HG03060 (cell line): ENCODE measurements around the gene CAMTA1.
"Not testable (repeated sequence)": the region's sequence is repeated elsewhere in the genome, so short reads cannot be mapped to it uniquely, and the experiment has no call there.

Experiments
- ATAC-seq: cut with Tn5 transposase; IDR thresholded peaks from one replicate; pipeline ENCODE4 v1.9.1; 2021; ENCODE audit warnings: low read depth, moderate number of reproducible peaks; ENCODE audit not compliant: unreplicated experiment

The CAMTA1 gene

DNA sequence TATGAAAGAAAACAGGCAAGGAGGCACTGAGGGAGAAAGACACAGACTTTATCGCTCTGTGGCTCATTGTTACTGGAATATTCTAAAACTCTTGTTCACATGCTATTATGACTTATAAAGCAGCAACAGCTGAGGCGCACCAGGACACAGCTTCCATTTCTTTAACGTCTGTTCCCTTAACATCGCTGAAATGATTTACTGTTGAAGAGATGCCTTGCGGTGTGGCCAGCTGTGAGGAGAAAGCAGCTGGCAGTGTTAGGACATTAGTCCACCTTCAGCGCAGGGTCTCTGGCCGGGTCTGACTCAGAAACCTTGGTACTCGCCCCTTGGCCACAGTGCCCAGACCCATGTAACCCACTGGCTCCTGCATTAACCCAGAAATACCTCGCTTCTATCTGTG, 995.7 kb downstream of the CAMTA1 start:
- no peak for ATAC-seq

DNA sequence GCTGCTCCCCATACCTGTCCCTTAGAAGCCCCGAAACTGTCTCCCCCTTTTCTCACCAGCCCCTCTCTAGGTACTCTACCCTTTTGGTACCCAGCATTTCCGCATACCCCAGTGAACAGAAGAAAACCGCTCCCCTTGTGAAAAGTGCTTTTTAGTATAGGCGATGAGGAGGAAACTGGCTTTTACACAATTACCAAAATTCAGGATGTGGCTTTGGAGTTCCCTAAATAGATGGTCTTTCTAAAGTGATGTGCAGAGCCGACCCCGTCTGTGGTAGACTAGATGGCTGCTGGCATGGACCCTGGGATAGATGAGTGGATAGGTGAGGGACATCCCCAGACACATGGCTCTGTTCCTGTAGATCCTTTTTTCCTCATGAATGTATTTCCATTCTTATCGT, 996.2 kb downstream of the CAMTA1 start:
- ATAC-seq, result no peak

DNA sequence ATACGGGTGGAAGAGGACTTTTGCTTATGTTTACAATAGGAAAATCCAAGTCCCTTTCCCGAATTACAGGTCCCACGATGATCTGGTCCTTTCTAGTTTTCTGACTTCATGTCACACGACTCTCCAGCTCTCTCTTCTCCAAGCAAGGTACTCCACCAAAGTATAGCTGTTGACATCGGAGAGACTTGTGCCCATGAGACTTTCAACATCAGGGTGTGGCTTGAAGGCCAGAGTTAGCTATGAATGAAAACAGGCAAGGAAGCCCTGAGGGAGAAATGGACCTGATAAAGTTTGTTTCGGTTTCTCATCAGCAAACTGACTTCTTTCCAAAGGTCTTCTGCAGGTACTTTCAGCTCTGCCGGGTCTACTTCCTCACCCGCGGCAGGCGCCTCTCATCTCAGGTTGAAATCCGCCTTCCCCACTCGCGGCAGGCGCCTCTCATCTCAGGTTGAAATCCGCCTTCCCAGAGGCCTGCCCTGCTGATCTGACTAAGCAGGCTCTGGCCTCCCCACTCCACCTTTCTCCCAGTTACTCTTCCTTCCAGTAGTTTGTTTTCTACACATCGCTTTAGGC, 996.8 kb downstream of the CAMTA1 start:
- no peak for ATAC-seq

DNA sequence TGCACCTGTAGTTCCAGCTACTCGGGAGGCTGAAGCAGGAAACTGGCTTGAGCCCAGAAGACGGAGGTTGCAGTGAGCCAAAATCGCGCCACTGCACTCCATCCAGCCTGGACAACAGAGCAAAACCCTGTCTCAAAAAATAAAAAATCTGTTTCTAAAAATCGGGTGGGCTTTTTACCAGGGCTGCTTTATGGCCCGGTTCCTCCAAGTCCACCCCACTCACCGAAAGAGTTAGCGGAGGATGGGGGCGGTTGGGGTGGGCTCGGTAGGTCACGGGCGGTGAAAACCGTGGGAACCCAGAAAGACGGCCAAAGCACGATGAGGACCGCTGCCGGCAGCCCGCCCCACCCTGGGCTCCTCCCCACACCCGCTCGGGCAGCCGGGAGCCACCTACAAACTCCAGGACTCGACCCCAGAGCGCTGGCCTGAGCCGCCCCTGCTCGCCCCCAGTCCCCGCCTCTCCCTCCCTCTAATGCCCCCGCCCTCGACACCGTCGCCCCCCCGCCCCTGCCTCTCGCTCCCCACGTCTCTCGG, 998.0 kb downstream of the CAMTA1 start:
- no peak for ATAC-seq

DNA sequence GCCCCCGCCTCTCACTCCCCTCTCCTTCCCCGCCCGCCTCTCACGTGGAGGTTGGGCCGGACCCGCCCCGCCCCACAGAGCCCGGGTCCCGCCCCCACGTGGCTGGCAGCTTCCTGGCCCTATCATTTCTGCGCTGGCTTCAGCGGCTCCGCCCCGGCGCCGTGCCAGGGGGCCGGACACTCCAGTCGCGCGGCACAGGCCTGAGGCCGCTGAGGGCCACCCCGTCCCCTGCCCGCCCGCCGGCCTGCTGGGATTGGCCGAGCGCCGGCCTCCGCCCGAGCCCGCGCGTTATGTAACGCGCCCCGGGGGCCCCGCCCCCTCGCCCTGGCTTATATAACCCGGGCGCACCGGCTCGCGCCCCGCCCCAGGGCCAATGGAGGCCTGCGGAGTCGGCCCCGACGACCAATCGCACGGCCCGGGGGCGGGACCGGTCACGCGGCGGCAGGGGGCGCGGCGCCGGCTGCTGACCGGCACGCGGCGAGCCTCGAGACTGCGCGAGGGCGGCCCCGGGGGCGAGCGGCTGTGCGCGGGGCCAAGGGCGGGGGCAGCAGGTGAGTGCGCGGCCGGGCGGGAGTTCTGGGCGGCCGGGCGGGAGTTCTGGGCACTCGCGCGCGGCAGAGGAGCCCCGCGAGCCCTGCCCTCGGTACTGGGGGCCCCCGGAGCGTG, 998.7 kb downstream of the CAMTA1 start, which contains the start of gene PER3:
PER3 (plus strand) TSS at position 466 of the 666 bp plus-strand sequence. CDS start 587 bp downstream, outside the sequence.
- peak; percentile 57 for ATAC-seq

DNA sequence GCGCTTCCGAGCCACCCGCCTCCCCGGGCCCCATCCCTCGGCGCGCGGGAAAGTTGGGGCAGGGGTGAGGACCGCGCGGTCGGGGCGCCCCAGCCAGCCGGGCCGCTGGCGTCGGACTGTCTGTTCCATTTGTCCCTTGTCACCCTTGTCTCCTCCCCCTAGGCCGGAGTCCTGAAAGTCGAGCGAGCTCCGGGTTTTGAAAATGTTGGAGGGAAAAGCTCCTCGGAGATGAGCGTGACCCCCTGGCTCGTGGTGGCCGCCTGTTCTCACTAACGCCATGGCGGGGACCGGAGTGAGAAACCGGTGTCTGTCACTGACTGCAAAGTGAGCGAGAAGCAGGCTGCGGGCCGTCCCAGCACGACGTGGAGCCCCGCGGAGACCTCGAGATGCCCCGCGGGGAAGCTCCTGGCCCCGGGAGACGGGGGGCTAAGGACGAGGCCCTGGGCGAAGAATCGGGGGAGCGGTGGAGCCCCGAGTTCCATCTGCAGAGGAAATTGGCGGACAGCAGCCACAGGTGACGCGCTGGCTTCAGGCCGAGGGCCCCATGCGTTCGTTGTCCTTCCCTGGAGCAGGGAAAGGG, 999.3 kb downstream of the CAMTA1 start:
- ATAC-seq, result no peak

DNA sequence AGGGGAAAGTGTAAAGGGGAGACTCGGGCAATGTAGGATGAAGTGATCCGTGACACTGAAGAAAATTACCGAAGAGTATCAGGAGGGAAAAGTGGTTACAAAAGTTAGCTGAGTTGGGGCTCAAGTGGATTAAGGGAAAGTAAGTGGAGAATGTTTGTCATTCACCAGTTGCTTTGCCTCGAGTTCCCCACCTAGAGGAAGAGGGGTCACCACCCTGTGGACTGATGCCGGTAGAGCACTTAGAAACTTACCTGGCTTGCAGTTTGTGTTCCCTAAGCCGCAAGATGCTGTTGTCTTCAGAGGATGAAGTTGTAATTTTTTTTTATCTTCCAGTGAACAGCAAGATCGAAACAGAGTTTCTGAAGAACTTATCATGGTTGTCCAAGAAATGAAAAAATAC, 999.9 kb downstream of the CAMTA1 start:
- ATAC-seq, result no peak

DNA sequence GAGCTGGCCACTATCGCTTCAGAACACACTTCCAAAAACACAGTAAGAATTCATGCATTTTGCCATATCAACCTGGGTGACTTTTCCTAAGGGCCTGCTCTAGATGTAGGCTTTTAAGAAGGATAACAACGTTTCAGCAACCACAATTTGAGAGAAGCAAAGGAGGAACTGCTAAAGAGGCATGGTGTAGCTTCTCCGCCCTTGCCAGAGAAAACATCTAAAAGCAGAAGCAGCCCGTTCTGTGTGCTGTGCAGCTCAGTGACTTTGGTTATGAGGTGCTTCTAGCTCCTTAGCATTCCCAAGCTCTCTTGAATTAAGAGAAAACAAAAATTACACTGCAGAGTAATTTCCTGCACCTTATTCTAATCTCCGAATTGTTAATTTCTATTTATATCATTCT, 1001.5 kb downstream of the CAMTA1 start:
- no peak for ATAC-seq

DNA sequence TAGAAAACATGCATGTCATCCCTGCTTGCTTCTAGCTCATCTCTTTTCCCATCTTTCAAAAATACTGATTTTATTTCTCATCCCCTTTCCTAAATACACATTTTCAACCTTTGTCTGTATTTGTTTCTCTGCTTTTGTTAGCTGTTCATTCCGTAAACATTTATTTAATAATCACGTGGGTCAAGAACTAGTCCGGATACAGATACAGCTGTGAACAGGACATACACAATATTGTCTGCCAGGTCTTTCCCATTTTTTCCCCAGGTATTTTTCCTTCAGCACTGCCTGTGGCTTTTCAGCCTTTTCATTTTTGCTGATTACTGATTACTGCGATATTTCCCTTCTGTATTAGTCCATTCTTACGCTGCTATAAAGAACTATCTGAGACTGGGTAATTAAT, 1004.6 kb downstream of the CAMTA1 start:
- no peak for ATAC-seq

DNA sequence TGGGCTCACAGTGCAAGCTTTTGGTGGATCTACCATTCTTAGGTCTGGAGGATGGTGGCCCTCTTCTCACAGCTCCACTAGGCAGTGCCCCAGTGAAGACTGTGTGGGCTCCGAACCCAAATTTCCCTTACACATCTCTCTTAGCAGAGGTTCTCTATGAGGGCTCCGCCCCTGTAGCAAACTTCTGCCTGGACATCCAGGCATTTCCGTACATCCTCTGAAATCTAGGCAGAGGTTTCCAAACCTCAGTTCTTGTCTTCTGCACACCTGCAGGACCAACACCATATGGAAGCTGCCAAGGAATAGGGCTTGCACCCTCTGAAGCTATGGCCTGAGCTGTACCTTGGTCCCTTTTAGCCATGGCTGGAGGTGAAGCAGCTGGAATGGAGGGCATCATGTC, 1005.8 kb downstream of the CAMTA1 start:
- ATAC-seq, result not testable (repeated sequence)

DNA sequence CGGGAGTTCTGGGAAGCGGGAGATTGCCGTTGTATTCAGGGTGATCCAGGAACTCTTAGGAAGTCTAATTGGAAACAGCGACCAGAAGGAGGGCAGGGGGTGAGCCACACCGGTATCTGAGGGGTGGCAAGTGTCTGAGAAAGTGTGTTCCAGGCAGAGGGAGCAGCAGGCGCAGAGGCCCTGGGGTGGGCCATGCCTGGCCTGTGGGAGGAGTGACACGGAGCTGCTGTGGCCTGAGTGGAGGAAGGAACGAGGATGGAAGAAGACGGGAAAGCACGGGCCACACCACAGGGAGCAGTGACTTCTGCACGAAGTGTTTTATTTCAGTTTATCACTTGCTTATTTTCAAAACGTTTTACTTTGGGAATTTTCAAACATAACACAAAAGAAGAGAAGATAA, 1010.2 kb downstream of the CAMTA1 start:
- no peak for ATAC-seq

DNA sequence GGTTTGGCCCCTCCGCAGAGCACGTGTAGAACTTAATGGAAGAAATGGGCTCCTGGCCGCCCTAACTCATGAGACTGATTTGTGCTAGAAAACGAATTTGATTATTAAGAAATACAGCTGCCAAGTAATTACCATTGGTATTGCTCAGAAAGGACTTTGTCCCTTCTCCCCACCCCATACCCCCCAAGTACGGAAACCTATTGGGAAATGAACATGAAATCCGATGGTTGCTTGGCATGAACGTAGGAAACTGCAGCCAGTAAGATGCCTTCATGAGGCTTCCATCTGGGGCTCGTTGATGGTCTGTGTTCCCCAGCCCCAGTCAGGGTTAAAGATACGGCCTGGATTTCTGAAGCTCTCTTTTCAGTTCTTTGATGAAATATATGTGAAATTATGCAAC, 1020.2 kb downstream of the CAMTA1 start:
- no peak for ATAC-seq

DNA sequence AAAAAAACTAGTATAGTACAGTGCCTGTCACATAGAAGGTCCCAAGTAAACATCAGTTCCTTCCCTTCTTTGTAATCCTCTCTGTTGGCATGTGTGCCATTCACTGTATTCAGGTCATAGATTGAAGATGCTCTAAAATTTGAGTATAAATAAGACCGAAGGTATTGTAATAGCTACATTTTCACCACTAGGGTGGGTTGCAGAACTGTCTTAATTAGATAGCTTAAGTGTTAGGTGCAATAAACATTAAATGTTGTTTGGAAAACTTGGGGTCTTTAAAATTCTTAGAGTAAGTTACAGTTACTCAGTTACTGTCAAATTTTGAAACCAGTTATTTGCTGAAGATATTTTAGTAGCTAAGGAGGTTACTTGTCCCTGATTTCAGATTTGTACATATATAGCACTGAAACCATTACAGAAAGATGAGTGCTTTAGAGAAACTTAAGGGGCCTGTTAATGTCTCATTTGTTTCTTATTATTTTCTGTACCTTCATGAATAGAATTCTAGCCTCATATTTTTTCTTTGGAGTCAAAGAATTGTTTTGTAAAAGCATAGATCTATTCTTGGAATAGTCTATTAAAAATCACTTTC, 1023.1 kb downstream of the CAMTA1 start:
- ATAC-seq, result no peak

DNA sequence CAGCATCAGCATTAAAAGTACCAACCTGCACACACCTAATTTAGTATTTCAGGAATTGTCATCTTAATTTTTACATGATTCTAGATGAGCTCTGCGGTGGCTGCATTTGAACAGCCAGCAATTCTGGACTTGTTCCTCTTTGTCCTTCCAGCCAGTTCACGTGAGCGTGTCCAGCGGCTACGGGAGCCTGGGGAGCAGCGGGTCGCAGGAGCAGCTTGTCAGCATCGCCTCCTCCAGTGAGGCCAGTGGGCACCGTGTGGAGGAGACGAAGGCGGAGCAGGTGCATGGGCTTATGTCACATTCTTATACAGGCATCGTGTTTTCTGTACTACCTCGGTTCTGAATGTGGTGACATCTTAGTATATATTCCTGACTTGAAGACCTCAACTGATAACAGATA, 1024.5 kb downstream of the CAMTA1 start:
- no peak for ATAC-seq

DNA sequence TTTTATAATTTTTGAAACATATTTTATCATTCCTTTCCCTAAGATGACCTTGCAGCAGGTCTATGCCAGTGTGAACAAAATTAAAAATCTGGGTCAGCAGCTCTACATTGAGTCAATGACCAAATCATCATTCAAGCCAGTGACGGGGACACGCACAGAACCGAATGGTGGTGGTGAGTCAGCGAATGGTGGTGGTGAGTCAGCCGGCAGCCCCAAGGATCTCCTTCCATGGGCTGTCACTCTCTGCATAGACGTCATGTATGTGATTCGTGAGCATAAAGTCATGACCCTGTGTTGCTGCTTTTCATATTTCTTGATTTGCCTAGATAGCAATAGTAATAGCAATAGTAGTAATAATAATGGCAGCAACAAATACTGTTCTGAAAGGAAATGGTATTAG, 1025.1 kb downstream of the CAMTA1 start:
- no peak for ATAC-seq

DNA sequence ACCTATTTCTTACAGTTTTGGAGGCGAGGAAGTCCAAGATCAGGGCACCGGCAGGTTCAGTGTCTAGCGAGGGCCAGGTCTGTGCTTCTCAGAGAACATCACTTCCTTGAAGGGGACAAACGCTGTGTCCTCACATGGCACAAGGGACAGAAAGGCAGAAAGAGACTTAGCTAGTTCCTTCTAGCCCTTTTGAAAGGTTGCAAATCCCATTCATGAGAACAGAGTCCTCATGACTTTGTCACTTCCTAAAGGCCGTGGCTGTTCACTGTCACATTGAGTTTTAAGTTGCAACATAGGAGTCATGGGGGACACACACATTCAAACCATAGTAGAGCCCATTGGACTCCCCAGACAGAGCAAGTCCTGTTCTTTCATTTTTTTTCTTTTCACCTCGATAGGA, 1026.2 kb downstream of the CAMTA1 start:
- ATAC-seq, result no peak

DNA sequence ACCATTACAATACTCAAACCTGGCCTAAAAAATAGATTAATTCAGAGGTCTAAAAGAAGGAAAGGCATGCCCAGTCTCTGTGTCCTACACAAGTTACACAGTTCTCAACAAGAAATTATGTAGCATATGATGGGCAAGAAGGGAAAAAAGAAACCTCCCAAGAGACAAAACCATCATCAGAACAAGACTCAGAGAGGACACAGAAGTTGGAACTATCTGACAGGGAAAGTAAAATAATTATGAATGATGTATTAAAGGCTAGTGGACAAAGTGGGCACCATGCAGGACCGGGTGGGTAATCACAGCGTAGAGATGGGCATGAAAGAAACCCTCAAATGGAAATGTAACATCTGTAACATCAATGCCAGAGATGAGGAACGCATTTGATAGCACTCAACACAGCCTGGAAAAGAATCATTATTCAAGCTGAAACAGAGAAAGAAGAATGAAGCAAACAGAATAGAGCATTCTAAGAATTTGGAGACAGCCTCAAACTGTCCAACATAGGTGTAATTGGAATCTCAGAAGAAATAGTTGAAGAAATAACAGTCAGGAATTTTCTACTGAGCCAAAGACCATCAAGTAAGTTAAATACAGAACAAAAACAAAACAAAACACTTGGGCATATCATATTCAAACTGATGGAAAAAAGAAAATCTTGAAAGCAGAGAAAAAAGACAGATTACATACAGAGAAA, 1028.6 kb downstream of the CAMTA1 start:
- ATAC-seq, result no peak
